ENCODE data around the gene LDHAL6A. TPM values are rescaled to one million over a fixed set of nuclear protein-coding genes. Genes with fewer than 3 reads are reported as not detected.
A peak's percentile ranks its signal among the peaks of the same experiment; 100 is the strongest.

LDHAL6A gene
- total RNA-seq, 1 experiment from 2014 or later, result not detected

DNA sequence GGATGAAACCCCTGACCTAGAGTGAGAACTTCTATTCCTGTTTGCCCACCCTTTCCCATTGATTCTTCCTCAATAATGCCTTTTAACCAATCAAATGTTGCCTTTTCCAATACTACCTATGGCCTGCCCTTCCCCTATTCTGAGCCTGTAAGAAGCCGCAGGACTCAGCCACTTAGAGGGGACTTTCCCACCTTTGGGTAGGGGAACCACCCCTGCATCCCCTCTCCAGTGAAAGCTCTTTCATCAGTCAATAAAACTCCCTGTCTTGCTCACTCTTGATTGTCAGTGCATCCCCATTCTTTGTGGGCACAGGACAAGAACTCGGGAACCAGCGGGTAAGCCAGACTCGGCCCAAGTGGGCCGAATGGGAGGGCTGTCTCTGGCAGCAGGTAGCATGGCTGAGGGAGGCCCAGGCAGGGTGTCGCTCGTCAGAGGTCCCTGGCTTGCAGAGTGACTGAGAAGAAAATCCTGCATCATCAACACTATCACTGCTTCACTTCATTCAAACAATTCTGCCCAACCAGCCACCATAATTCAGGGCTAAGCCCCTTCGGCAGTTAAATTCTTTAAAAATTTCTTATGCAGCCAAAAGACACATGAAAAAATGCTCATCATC lies 30.4 kb downstream of the LDHAL6A start:
- Histone ChIP-seq H3T11ph (ENCODE audit: low read length) (no peak overlapping the region), H2BK120ac (ENCODE audit: low read depth, low read length, poor library complexity, severe bottlenecking) (no peak overlapping the region), H2BK5ac (ENCODE audit: insufficient read length, low read length) (no peak overlapping the region), H3K9me3 (ENCODE audit: control insufficient read depth, low read depth, low read length) (no peaks in the 10 kb centered on the region), H3K4ac (ENCODE audit: low read depth, low read length) (no peak overlapping the region), H3K14ac (ENCODE audit: insufficient read depth, low read length) (no peak overlapping the region), H2AFZ (ENCODE audit: low read length) (no peak overlapping the region), H2BK15ac (ENCODE audit: low read depth, low read length) (no peak overlapping the region), H4K8ac (replicated peaks; ENCODE audit: insufficient read length, low read depth, low read length) (no peak overlapping the region), H2AK5ac (ENCODE audit: insufficient read length, low read length) (no peak overlapping the region), H3K79me2 (ENCODE audit: insufficient read depth, low read length) (no peaks in the 10 kb centered on the region), H4K20me1 (ENCODE audit: control insufficient read depth, insufficient read depth, insufficient read length) (no peaks in the 10 kb centered on the region), H3K18ac (ENCODE audit: insufficient read length, low read depth, low read length) (no peak overlapping the region), H3K4me2 (ENCODE audit: insufficient read depth, insufficient read length, low read length) (no peak overlapping the region), H3K4me1 (ENCODE audit: insufficient read depth, low read length) (no peaks in the 10 kb centered on the region), H3K23ac (ENCODE audit: insufficient read length, low read depth, low read length) (no peak overlapping the region), H3K23me2 (ENCODE audit: insufficient read length, low read depth, low read length, poor library complexity, severe bottlenecking) (no peaks in the 10 kb centered on the region), H2BK20ac (ENCODE audit: low read depth, low read length, poor library complexity, severe bottlenecking) (no peak overlapping the region), H3K27ac (ENCODE audit: insufficient read length, low read depth, low read length) (no peak overlapping the region), H3K27me3 (ENCODE audit: insufficient read depth, low read length) (no peaks in the 10 kb centered on the region), H4K91ac (ENCODE audit: insufficient read length, low read depth, low read length) (no peak overlapping the region), H2BK12ac (ENCODE audit: insufficient read length, low read depth, low read length) (no peak overlapping the region), H3K9ac (ENCODE audit: extremely low read depth, insufficient read length, low read length) (no peak overlapping the region), H4K5ac (ENCODE audit: insufficient read length, low read depth, low read length) (no peak overlapping the region), H3K79me1 (ENCODE audit: insufficient read depth, low read depth, low read length, poor library complexity, severe bottlenecking) (no peaks in the 10 kb centered on the region), H3K56ac (ENCODE audit: insufficient read length, low read depth, low read length) (no peak overlapping the region)
- Mint-ChIP-seq H3K9me3 (no peaks in the 10 kb centered on the region), H3K27me3 (ENCODE audit: low read depth) (no peaks in the 10 kb centered on the region), H3K4me1 (no peaks in the 10 kb centered on the region), H3K27ac (peak overlapping the region in 1 of 3 experiments; percentile 18; a peak in 1 of 7 replicates), H3K4me3 (no peak overlapping the region), H3K36me3 (ENCODE audit: insufficient read depth in 1 of 3, low read depth in 3 of 3) (peaks cover 24 to 72% (median 57%) of the 10 kb centered on the region in 3 experiments; a peak in 6 of 7 replicates)
- DNase-seq, result no peak
- TF ChIP-seq, protein P1, sequence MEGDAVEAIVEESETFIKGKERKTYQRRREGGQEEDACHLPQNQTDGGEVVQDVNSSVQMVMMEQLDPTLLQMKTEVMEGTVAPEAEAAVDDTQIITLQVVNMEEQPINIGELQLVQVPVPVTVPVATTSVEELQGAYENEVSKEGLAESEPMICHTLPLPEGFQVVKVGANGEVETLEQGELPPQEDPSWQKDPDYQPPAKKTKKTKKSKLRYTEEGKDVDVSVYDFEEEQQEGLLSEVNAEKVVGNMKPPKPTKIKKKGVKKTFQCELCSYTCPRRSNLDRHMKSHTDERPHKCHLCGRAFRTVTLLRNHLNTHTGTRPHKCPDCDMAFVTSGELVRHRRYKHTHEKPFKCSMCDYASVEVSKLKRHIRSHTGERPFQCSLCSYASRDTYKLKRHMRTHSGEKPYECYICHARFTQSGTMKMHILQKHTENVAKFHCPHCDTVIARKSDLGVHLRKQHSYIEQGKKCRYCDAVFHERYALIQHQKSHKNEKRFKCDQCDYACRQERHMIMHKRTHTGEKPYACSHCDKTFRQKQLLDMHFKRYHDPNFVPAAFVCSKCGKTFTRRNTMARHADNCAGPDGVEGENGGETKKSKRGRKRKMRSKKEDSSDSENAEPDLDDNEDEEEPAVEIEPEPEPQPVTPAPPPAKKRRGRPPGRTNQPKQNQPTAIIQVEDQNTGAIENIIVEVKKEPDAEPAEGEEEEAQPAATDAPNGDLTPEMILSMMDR (conservative IDR thresholded peaks at IDR 0.05), result no peak
- no CpG with 5 or more reads among the region's 8 CpGs for WGBS (ENCODE audit: extremely low coverage, insufficient read length, low lambda C conversion rate)
